Measurements from ENCODE around the gene CUBN. TPM values are rescaled to one million over a fixed set of nuclear protein-coding genes. Genes with fewer than 3 reads are reported as not detected.

The CUBN gene
- total RNA-seq, 1 experiment from 2014 or later = 0.46 TPM

GRCh38 chr10:17007418-17007770 lies 122.2 kb downstream of the CUBN start (continued):
- TF ChIP-seq ARID4B (CRISPR knock-in tag; IDR thresholded peaks at IDR 0.05; ENCODE audit: borderline replicate concordance) (no peak), SMAD4 (CRISPR knock-in tag; IDR thresholded peaks at IDR 0.05) (no peak), CREM (CRISPR knock-in tag; IDR thresholded peaks at IDR 0.05) (no peak), HMGXB4 (CRISPR knock-in tag; IDR thresholded peaks at IDR 0.05) (no peak), MYBL2 (CRISPR knock-in tag; IDR thresholded peaks at IDR 0.05) (no peak)

- Mint-ChIP-seq H3K4me1 (no peaks in the 10 kb centered on the region), H3K36me3 (peaks cover 9% of the 10 kb centered on the region), H3K27ac (no peak overlapping the region), H3K4me3 (no peak overlapping the region), H3K27me3 (ENCODE audit: low read depth) (no peaks in the 10 kb centered on the region), H3K9me3 (peaks cover 27% of the 10 kb centered on the region)
- POLR2A ChIA-PET = no interaction called here
- ATAC-seq (no peak), DNase-seq (ENCODE audit: low spot score) (no peak)
- TF ChIP-seq HMGA2 (CRISPR knock-in tag; IDR thresholded peaks at IDR 0.05) (no peak), TEAD1 (CRISPR knock-in tag; IDR thresholded peaks at IDR 0.05) (no peak), NR2C2 (CRISPR knock-in tag; IDR thresholded peaks at IDR 0.05) (no peak), NFATC4 (CRISPR knock-in tag; IDR thresholded peaks at IDR 0.05) (no peak), HMGXB4 (CRISPR knock-in tag; IDR thresholded peaks at IDR 0.05) (no peak), JUN (CRISPR knock-in tag; IDR thresholded peaks at IDR 0.05) (no peak), NFE2L1 (CRISPR knock-in tag; IDR thresholded peaks at IDR 0.05) (no peak), ETV6 (CRISPR knock-in tag; IDR thresholded peaks at IDR 0.05) (no peak), ERG (CRISPR knock-in tag; IDR thresholded peaks at IDR 0.05) (no peak), EMX1 (CRISPR knock-in tag; IDR thresholded peaks at IDR 0.05) (no peak), FOXJ3 (CRISPR knock-in tag; IDR thresholded peaks at IDR 0.05; ENCODE audit: borderline replicate concordance) (no peak), SOX15 (CRISPR knock-in tag; IDR thresholded peaks at IDR 0.05) (no peak), PREB (CRISPR knock-in tag; IDR thresholded peaks at IDR 0.05; ENCODE audit: borderline replicate concordance) (no peak)
- CTCF ChIA-PET = no interaction called here
Measured at GRCh38 chr10:17006631-17007417, 122.8 kb downstream of the CUBN start.

All from WTC11 (cell line).